ENCODE results near the gene ATP5ME.

ATP5ME gene

DNA sequence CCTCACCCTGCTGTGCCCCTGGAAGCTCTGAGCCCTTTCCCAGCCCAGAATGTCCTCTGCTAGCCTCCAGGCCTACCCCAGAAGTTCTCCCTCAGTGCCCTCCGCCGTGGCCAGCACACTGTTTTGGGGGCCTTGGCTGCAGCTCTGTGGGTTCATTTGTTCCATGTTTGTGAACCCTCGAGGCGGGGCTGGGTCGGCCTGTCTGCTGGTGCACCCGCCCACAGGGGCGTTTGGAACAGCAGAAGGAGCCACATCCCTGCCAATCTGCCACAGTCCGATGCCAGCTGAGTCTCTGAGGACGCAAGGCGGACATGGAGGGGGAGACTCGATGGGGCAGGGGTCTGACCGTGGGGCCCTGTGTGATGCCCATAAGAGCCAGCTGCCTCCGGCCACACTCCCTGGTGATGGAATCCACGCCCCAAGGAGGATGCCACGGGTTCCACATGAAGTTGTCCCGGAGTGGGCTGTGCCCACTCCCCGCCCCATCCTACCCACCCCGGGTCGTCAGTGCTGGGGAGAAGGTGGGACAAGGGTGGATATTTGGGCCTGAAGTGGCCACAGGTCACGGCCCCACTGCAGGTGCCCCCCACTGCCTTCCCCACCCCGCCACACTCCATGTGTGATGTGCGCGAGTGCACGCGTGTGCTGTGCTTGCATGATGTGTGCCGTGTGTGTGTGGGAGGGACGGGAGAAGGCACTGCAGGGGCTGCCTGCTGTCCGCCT is 7.1 kb downstream of the ATP5ME start:
- DNase-seq: no peak

DNA sequence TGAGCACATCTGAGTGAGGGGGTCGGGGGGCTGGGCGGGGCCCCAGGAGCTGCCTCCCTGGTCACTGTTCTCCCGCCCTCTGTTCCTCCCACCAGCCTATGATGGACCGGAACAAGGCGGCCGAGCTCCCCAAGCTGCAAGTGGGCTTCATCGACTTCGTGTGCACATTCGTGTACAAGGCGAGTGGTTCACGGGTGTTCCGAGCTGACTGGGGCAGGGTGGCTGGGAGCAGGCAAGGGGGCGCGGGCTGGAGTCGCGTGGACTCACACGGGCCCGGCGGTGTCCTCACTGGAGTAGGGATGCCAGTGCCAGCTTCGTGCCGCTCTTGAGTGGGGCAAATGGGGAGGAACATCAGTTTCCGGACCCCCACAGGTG is 7.7 kb downstream of the ATP5ME start:
- DNase-seq: no peak

DNA sequence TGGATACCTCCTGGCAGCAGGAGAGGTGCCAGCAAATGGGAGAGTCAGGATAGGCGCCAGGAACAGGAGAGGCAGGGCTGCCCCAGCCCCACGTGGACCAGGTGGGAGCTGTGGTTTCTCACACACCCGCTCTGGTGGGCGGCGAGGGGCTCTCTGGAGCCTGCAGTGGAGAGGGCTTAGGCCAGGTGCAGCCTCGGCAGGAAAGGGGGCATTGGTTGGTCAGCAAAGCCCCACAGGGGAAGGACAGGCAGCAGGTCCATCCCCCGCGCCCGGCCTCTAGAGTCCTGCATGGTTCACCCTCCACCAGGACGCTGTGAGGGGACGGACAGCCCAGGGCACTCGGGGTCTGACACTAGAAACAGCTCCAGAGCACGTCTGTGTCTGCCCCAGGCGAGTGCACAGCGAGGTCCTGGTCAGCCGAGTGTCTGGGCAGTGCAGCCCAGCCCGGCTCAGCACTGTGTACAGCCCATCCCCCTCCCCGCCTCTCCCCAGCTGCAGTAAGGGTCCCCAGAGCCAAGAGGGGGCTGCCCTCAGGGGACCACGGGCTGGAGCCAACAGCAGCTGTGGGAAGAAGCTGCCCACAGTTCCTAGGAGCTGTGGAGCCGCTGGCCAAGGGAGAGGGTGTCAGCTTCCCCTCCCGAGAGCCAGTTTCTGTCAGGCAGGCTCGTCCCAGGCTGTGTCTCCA is 8.2 kb downstream of the ATP5ME start:
- peak in 1 of 2 donors; percentile 42 for DNase-seq

DNA sequence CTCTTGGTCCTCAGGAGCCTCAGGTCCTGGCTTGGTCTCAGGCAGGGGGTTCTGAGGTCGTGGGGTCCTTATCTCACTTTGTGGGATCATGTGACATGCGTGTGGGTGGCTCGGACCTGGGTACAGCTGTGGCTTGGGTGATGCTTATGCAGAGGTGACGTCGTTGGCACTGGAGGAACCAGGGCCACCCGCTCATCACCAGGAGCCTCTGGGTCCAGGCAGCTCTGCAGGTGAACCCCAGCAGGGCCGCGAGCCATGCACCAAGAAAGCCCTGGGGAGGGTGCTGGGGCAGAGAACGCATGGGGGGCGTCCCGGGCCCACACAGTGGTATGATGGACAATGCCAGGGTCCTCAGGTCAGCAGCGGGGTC is 8.7 kb downstream of the ATP5ME start:
- no peak for DNase-seq

DNA sequence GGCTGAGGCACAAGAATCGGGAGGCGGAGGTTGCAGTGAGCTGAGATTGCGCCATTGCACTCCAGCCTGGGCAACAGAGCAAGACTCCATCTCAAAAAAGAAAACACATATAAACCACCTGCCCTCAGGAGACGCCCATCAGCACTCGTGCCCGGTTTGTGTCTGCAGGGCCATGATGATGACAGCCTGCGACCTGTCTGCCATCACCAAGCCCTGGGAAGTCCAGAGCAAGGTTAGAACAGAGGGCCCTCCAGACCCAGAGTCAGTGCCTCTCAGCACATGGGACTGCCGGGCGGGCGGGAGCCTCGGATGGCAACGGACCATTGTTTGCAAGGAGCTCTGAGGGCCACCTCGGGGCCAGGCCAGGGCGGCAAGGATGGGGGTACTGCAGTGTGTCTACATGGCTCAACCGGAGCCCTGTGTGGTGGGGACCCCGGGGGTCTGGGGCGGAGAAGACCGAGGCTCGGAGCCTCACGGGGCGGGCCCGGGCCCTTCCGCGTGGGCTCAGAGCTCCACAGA is 9.3 kb downstream of the ATP5ME start:
- no peak for DNase-seq

DNA sequence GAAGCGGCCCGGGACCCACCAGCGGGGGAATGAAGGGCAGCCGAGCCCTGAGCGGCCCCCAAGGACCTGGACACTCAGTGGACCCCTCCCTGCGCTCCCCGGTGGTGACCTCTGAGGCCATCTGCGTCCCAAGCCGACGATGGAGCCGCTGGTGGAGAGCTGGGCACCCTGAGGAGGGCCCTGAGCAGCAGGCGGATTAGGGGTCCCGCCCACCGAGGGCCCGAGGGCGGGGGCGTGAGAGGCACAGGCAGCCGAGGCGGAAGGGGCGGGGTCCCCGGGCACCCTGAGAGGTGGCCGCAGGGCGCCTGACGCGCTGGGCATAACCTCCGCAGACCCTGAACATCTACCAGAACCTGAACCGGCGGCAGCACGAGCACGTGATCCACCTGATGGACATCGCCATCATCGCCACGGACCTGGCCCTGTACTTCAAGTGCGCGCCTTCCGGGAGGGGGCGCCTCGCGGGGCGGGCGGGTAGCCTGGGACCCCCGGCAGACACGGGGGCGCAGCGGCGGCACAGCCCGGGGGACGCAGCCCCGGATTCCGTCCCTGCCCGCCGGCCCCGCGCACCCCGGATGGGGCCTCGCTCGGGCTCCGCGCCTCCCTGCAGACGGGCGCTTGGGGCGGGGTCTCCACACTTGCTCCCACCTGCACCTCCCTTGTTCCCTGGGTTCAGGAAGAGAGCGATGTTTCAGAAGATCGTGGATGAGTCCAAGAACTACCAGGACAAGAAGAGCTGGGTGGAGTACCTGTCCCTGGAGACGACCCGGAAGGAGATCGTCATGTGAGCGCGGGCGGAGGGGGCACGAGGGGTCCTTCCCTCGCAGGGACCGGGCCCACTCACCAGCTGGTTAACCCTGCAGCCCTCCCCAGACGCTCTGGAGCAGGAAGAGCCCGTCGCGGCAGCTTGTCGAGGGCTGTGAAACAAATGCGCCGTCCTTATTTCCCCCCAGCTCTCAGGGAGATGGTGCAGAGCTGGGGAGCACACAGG is 10.3 kb downstream of the ATP5ME start:
- no peak for DNase-seq

DNA sequence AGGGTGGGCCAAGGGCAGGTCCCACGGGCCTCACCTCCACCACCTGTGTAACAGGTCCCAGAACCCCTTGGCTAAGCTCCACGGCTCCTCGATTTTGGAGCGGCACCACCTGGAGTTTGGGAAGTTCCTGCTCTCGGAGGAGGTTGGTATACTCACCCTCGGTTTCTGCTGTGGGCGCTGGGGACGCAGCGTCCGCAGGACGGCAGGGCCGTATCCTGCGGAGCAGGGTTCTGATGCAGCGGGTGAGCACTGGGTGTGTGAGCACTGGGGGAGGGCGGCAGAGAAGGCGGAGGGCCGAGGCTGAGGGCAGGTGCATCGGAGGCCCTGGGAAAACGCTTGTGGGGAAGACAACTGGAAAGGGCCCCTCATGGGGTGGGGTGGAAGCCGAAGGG is 11.0 kb downstream of the ATP5ME start:
- no peak for DNase-seq

DNA sequence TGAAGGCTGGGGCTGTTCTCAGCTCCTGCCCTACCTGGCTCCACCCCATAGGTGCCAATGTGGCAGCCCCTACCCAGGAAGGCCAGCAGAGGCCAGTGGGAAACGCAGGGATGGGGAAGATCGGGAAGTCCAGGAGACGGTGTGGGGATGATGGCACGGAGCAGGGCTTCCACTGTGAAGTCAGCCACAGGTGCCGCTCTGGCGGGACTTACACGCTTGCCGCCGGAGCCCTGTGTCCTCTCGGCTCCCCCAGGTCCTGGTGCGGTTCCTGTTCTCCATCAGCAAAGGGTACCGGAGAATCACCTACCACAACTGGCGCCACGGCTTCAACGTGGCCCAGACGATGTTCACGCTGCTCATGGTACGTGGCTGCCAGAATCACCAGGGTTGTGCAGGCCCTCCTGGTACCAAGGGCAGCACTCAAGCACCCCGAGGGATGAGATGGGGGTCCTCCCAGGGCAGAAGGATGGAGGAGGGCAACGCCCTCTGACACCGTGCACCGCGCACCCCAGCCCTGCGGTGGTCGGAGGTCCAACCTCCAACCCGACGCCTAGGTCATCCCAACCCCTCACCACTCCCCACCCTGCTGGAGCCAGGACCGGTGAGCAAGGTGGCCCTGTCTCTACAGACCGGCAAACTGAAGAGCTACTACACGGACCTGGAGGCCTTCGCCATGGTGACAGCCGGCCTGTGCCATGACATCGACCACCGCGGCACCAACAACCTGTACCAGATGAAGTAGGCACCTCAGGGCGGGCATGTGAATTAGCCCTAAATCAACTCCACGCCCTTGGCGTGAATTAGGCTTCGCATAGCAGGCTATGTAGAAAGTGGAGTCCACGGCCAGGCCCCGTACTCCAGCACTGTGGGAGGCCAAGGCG is 12.0 kb downstream of the ATP5ME start:
- no peak for DNase-seq

DNA sequence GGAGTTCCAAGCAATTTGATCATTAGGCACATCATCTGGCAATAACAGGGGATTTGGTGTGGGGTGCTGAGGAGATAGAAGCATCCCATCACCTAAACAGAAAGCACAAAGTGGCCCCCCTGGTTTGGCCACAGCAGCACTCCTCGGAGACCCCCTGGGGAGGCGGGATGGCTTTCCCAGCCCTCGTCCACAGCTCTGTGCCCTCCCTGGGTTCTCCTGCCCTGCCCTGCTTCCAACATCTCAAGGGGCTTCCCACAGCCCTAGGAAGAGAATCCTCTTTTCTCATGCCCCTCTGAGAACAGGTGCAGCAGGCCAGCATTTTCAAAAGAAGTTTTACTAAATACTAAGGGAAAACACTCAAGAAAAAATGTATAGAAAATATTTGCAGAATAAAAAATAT is 12.8 kb downstream of the ATP5ME start:
- no peak for DNase-seq

DNA sequence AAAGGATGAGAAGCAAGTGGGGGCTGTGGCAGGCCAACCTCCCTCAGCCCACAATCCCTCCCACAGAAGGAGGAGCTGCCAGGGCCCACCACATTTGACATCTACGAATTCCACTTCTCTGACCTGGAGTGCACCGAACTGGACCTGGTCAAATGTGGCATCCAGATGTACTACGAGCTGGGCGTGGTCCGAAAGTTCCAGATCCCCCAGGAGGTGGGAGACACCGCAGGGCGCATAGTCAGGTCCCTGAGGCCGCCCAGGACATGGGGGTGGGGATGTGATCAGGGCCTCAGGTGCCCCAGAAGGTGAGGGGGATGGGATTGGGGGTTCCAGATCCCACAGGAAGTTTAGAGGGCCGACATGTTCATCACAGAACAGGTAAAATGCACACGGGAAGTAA is 13.7 kb downstream of the ATP5ME start:
- DNase-seq: no peak

DNA sequence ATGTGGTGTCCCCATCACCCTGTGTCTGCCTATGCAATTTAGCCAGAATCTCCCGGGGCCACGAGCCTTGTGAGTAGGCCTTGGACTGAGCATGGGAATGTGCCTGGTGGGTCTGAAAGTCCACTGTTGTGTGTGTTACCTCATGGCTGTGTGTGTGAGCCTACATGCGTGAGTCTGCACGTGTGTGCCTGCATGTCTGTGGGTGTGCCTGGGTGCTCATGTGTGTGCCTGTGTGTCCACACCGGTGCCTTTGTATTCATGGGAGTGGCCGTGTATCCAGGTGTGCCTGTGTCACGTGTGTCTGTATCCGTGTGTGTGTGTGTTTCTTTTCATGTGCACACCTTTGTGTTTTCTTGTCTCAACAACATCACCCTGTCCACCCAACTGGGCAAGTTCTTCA is 14.2 kb downstream of the ATP5ME start:
- DNase-seq: no peak

DNA sequence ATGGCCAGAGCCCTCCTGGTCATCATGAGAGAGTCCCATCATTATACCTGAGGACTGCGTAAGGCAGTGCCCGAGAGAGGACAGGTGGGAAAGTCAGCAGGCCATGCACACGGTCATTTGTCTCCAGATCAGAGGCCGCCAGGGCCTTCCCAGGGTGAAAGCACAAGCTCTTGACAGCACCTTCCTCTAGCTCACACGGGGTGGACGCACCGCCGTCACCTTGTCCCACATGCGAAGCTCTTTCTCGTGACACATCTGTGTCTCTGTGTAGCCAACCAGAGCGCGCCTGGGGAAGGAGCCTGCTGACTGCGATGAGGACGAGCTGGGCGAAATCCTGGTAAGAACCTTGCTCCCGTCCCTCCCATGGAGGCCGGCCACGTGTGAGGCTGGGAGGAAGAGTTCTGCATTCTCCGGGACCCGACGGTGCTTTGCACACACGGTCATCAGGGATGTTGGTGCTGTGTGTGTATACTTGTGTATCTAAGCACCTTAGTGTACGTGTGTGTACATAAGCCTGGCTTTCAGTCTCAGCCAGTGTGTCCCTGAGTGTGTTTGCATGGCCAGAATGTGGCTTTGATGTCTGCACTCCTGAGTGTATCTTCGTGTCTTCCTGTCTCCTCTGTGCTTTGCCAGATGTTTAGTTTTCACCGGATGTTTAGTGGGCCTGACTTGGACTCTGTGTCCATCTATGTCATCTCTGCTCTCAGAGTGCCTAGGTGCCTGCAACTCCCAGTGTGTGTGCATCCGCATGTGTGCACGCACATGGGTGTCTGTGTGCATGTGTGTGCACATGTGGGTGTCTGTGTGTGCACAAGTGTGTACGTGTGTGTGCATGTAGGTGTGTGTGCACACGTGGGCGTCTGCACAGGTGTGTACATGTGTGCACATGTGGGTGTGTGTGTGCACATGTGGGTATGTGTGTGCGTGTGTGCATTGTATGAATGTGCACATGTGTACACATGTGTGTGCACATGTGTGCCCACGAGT is 15.1 kb downstream of the ATP5ME start:
- DNase-seq: no peak

DNA sequence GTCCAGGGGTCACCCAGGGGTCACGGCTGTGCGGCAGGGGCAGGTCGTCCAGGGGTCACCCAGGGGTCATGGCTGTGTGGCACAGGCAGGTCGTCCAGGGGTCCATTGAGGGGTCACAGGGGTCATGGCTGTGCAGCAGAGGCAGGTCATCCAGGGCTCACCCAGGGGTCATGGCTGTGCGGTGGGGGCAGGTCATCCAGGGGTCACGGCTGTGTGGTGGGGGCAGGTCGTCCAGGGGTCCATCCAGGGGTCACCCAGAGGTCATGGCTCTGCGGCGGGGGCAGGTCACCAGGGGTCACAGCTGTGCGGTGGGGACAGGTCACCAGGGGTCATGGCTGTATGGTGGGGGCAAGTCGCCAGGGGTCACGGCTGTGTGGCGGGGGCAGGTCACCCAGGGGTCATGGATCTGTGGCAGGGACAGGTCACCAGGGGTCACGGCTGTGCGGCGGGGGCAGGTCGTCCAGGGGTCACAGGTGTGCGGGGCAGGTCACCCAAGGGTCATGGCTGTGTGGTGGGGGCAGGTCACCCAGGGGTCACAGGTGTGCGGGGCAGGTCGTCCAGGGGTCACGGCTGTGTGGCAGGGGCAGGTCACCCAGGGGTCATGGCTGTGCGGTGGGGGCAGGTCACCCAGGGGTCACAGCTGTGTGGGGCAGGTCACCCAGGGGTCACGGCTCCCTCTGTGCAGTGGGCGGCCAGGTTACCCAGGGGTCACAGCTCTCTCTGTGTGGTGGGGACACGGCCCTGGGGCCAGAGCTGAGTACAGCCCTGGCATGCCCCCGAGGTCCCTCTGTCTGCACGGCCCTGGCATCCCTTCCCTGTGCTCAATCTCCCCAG is 16.0 kb downstream of the ATP5ME start:
- DNase-seq: no peak

DNA sequence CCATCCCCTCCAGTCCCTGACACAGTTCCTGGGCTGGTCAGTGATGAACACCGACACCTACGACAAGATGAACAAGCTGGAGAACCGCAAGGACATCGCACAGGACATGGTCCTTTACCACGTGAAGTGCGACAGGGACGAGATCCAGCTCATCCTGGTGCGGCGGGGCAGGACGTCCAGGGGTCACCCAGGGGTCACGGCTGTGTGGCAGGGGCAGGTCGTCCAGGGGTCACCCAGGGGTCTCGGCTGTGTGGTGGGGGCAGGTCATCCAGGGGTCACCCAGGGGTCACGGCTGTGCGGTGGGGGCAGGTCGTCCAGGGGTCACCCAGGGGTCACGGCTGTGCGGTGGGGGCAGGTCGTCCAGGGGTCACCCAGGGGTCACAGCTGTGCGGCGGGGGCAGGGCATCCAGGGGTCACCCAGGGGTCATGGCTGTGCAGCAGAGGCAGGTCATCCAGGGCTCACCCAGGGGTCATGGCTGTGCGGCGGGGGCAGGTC is 16.7 kb downstream of the ATP5ME start:
- DNase-seq: no peak

DNA sequence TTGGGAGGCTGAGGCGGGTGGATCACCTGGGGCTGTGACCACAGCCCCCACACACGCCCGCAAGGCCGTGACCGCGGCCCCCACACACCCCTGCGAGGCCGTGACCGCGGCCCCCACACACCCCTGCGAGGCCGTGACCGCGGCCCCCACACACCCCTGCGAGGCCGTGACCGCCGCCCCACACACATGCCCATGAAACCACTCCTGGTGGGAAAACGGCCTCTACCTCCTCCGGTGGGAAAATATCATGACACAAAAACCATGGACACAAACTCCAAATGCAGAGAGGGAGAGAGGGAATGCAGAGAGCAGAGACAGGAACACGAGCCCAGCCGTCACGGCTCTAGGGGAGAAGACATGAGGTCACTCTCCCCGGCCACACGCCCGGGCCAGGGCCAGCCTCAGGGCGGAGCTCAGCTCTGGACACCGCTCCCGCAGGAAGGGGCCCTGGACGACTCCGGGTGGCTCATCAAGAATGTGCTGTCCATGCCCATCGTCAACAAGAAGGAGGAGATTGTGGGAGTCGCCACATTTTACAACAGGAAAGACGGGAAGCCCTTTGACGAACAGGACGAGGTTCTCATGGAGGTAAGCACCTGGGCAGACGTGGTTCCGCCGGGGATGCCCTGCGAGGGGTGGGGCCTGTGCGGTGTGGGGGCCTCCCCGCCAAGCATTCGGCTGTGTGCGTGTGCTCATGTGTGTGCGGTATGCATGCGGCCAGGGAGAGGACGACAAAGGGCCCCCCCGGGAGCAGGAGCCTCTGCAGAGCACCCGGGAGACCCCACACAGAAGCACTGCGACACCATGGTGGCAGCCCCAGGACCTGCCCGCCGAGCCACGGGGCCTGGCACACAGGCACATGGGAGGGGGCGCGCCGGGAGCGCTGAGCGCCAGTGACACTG is 17.4 kb downstream of the ATP5ME start:
- no peak for DNase-seq

DNA sequence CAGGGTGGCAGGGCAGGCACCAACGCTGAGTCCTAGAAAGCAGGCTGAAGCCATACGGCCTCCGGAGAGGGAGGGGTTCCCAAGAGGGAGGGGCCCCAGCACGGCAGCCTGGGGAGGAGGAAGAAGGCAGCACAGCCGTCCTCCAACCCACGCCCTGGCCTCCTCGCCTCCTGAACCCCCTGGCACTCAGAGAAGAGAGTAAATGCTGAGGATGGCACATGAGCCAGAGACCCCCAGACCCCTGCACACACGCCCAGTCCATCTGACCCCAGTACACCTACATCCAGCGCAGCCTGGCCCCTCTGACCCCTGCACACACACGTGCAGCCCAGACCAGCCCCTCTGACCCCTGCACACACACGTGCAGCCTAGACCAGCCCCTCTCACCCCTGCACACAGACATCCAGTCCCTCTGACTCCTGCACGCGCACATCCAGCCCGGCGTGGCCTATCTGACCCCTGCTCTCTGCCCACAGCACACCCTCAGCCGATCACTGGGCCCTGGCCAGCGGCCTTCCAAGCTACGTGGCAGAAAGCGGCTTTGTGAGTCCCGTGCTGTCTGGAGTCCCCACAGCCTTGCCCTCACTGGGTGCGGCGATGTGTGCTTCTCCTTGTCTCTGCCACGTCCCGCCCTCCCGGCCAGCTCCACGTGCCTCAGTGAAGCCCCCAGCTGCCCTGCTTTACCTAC is 18.5 kb downstream of the ATP5ME start:
- no peak for DNase-seq

DNA sequence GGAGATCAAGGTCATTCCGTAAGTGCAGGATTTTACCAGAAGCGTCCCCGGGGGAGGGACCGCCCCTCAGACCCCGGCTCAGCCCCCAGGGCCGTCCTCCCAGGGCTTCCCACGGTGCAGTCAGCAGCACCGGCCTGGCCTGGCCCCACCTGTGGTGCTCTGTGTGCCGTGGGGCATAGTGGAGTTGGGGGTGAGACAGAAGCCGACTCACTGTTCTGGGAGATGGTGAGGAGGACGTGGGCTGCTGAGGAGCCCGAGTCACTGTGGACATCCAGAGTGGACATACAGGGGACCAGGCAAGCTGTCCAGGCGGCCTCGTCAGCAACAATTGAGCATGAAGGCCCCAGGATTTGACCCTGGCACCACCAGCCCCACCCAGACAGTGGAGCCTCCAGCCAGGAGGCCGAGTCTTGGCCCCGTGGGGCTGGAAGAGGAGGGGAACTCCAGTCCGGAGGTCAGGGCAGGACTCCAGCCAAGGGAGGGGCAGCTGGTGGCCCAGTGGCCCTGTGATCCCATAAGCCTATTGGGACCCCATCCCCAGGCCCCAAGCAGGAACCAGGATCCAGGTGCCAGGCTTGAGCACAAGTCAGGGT is 19.1 kb downstream of the ATP5ME start:
- DNase-seq: peak in 1 of 2 donors; percentile 70

DNA sequence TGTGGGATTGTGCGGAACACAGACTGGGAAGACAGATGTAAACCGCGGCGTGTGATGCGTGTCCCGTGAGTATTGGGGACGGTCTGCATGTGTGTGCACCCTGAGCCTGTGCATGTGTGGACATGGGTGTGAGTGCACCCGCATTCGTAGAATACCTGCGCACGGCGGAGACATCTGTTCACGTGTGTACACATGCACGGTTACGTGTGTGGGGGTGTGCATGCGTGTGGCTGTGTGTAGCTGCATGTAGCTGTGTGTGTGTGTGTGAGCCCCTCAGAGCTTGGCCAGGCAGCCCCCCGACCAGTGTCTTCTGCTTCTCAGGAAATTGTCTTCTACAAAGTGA is 19.6 kb downstream of the ATP5ME start:
- no peak for DNase-seq
